KMS-11 (cell line): ENCODE results near the gene ZBTB7B.

Source experiments
- H2AFZ ChIP-seq: fragments of 200-600 bp; sonication (generic); 2 replicates; pipeline ENCODE4 v1.6.1; 2016; ENCODE audit warnings: antibody characterized with exemption, mixed run types, low read depth
- H3K27ac ChIP-seq: fragments of 200-600 bp; sonication (generic); 2 replicates; pipeline ENCODE4 v1.6.1; 2016; ENCODE audit warnings: mild to moderate bottlenecking, mixed run types
- H3K27me3 ChIP-seq: fragments of 200-600 bp; sonication (generic); 2 replicates; pipeline ENCODE4 v1.6.1; 2017; ENCODE audit warnings: mild to moderate bottlenecking, low read depth, mixed run types, moderate library complexity; ENCODE audit not compliant: insufficient read depth
- H3K36me3 ChIP-seq: fragments of 200-600 bp; sonication (generic); 2 replicates; pipeline ENCODE4 v1.6.1; 2017; ENCODE audit warnings: mild to moderate bottlenecking, mixed run types; ENCODE audit not compliant: insufficient read depth
- H3K4me1 ChIP-seq: fragments of 200-600 bp; sonication (generic); 2 replicates; pipeline ENCODE4 v1.6.1; 2016; ENCODE audit warnings: mild to moderate bottlenecking, low read depth, mixed run types; ENCODE audit not compliant: poor library complexity, severe bottlenecking
- H3K4me2 ChIP-seq: fragments of 200-600 bp; sonication (generic); 2 replicates; pipeline ENCODE4 v1.7.0; 2016; ENCODE audit warnings: mild to moderate bottlenecking, mixed run types
- H3K4me3 ChIP-seq: fragments of 200-600 bp; sonication (generic); IDR thresholded peaks from 2 replicates; pipeline ENCODE4 v1.6.1; 2017; ENCODE audit warnings: low read depth, low read length, mixed read lengths; ENCODE audit not compliant: insufficient read depth
- H3K79me2 ChIP-seq: fragments of 200-600 bp; sonication (generic); 2 replicates; pipeline ENCODE4 v1.6.1; 2016; ENCODE audit warnings: low read depth, mixed run types; ENCODE audit not compliant: insufficient read depth
- H3K9ac ChIP-seq: fragments of 200-600 bp; sonication (generic); 2 replicates; pipeline ENCODE4 v1.6.1; 2016; ENCODE audit warnings: mild to moderate bottlenecking, mixed run types
- H4K20me1 ChIP-seq: fragments of 200-600 bp; sonication (generic); 2 replicates; pipeline ENCODE4 v1.6.1; 2016; ENCODE audit warnings: mild to moderate bottlenecking, mixed run types; ENCODE audit not compliant: insufficient read depth
- TF ChIP-seq, protein P1 (sequence below): fragments of 200-600 bp; sonication (generic); conservative IDR thresholded peaks from 2 replicates; pipeline ENCODE4 v1.6.1; 2017; ENCODE audit warnings: low read depth, mild to moderate bottlenecking, antibody characterized with exemption, low read length, moderate library complexity, mixed read lengths

ZBTB7B gene

DNA sequence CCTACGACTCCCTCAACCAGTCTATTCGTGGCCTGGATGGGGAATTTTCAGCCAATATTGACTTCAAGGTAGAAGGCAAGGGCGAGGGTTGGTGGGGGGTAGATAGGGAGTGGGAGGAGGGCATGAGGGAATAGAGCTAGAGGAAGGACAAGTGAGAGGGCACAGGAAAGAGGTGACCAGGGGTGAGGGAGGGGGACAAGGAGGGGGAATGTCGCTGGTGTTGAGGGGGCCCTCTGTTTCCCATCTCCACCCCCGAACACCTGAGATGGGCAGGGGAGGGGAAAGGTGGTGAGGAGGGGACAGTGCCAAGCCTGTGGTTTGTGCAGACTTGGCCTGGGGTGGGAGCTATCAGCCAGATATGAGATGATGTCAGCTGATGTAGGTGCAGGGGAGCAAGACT lies 40.2 kb downstream of the ZBTB7B start:
- H3K4me2 ChIP-seq, result no peak overlapping the region
- no peak overlapping the region for H3K4me3 ChIP-seq
- no peaks in the 10 kb centered on the region for H4K20me1 ChIP-seq
- TF ChIP-seq, protein P1, sequence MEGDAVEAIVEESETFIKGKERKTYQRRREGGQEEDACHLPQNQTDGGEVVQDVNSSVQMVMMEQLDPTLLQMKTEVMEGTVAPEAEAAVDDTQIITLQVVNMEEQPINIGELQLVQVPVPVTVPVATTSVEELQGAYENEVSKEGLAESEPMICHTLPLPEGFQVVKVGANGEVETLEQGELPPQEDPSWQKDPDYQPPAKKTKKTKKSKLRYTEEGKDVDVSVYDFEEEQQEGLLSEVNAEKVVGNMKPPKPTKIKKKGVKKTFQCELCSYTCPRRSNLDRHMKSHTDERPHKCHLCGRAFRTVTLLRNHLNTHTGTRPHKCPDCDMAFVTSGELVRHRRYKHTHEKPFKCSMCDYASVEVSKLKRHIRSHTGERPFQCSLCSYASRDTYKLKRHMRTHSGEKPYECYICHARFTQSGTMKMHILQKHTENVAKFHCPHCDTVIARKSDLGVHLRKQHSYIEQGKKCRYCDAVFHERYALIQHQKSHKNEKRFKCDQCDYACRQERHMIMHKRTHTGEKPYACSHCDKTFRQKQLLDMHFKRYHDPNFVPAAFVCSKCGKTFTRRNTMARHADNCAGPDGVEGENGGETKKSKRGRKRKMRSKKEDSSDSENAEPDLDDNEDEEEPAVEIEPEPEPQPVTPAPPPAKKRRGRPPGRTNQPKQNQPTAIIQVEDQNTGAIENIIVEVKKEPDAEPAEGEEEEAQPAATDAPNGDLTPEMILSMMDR, result no peak
- peaks cover 5% of the 10 kb centered on the region; the same call in 1 of the 2 replicates for H3K27me3 ChIP-seq
- H3K79me2 ChIP-seq, result no peaks in the 10 kb centered on the region
- peaks cover 36% of the 10 kb centered on the region for H3K4me1 ChIP-seq
- no peak overlapping the region for H3K27ac ChIP-seq
- H2AFZ ChIP-seq, result no peak overlapping the region
- no peak overlapping the region for H3K9ac ChIP-seq
- H3K36me3 ChIP-seq, result no peaks in the 10 kb centered on the region

DNA sequence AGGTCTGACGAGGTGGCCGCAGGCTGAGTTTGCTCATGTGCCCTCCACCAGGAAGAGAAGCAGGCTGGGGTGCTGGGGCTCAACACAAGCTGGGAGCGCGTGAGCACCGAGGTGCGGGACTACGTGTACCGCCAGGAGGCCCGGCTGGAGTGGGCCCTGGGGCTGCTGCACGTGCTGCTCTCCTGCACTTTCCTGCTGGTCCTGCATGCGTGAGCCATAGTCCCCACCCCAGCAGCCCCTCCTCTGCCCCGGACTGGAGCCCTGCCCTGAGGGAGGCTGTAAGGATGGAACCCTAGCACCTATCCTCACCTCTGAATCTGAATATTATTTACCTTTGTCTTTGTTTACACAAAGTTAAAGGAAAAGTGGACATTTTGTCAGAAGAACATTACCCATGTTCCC lies 40.7 kb downstream of the ZBTB7B start:
- H2AFZ ChIP-seq, result no peak overlapping the region
- TF ChIP-seq, protein P1, result no peak
- H3K79me2 ChIP-seq, result no peaks in the 10 kb centered on the region
- H3K27me3 ChIP-seq, result peaks cover 1% of the 10 kb centered on the region; the same call in 1 of the 2 replicates
- no peaks in the 10 kb centered on the region for H4K20me1 ChIP-seq
- H3K27ac ChIP-seq, result no peak overlapping the region
- H3K36me3 ChIP-seq, result no peaks in the 10 kb centered on the region
- H3K9ac ChIP-seq, result no peak overlapping the region
- H3K4me1 ChIP-seq, result peaks cover 36% of the 10 kb centered on the region
- H3K4me3 ChIP-seq, result no peak overlapping the region
- H3K4me2 ChIP-seq, result no peak overlapping the region

DNA sequence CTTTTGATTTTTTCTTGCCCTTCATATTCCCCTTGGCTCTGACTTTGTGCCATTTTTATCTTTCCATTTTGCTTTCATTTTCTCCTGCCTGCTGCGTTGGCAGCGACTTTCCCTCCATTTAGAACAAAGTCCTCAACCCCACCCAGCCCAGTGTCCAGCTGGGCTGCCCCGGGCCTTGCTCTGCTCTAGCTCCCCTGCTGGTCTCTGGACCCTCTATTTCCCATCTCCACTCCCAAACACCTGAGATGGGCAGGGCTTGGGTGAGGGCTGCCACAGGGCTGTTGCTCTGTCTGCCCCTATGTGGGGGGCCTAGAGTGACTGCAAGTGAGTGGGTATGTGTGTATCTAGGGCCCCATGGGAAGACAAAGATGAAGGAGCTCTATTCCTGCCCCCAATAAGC lies 41.2 kb downstream of the ZBTB7B start:
- H3K27ac ChIP-seq, result no peak overlapping the region
- no peaks in the 10 kb centered on the region for H3K79me2 ChIP-seq
- no peak overlapping the region for H3K4me2 ChIP-seq
- no peak overlapping the region for H3K4me3 ChIP-seq
- no peaks in the 10 kb centered on the region; the same call in 1 of the 2 replicates for H3K27me3 ChIP-seq
- H3K36me3 ChIP-seq, result no peaks in the 10 kb centered on the region
- no peaks in the 10 kb centered on the region for H4K20me1 ChIP-seq
- H3K4me1 ChIP-seq, result peaks cover 33% of the 10 kb centered on the region
- H2AFZ ChIP-seq, result no peak overlapping the region
- TF ChIP-seq, protein P1, result no peak
- H3K9ac ChIP-seq, result no peak overlapping the region

DNA sequence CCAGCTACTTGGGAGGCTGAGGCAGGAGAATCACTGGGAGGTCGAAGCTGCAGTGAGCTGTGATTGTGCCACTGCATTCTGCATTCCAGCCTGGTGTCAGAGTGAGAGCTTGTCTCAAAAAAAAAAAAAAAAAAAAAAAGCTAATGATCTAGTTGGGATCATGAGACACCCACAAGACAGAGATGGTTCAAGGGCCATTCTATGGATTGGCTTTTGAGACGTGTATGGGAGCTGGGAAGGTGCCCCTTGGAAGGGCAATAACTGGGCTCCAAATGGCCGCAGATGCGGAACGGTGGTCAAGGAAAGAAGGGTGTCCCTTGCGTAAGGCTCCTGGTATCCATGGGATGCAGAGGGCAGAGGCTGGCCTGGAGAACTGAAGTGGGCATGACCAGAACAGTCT lies 41.8 kb downstream of the ZBTB7B start:
- H3K4me3 ChIP-seq, result no peak overlapping the region
- peaks cover 36% of the 10 kb centered on the region for H3K4me1 ChIP-seq

More for the DNA sequence above, 41.8 kb downstream of the ZBTB7B start:
- Histone ChIP-seq H3K36me3 (no peaks in the 10 kb centered on the region), H3K79me2 (no peaks in the 10 kb centered on the region), H3K9ac (no peak overlapping the region), H4K20me1 (no peaks in the 10 kb centered on the region), H2AFZ (peak overlapping the region; percentile 4; the same call in 1 of the 2 replicates), H3K27me3 (no peaks in the 10 kb centered on the region; the same call in 1 of the 2 replicates), H3K4me2 (peak overlapping the region; percentile 1; the same call in 1 of the 2 replicates), H3K27ac (no peak overlapping the region)
- TF ChIP-seq, protein P1, result no peak
